ENCODE data around the gene TCEA3. TPM values are rescaled to one million over a fixed set of nuclear protein-coding genes. Genes with fewer than 3 reads are reported as not detected.

Gene TCEA3
- total RNA-seq (10 to 100 TPM; 12.3 to 13.5 TPM), total RNA-seq (9.3 to 18.5 reads per million in 2 donors)

DNA sequence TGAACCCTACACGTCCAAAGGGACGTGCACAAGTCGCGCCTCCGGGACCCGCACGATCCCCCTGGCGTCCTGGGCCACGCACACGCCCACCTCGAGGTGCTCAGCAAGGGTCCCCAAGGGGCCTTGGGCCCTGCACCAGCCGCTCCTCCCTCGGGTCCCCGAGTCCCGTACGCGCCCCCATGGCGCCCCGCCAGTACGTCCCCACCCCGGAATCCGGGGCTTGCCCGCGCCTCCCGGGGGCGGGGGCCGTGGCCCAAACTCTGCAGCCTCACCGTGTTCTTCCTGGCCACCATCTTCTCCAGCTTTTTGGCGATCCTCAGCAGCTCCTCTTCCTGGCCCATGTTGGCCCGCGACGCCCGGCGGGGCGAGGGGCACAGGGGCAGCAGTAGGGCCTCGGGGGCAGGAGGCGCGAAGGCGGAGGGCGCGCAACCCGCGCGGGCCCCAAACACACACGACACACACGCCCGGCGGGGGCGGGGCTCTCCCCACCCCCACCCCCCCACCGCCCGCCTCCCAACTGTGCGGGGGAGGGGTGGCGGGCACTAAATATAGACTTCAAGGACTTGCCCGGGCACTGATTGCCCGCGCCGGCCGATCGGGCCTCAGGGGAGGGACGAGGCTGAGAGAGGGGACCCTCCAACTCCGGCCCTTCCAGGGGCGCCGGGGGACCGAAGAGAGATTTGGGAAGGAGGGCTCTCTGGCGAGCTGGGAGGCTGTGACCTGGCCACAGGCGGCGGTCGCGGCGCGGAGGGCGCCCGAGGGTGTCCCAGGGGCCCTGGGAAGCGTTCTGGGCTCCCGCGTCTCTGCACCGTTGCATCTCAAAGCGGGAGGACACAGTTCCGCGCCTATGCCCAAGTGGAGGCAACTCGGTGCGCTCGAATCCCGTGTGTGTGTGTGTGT, at the start of gene TCEA3:
TCEA3 (minus strand) TSS at position 456 of the 900 bp plus-strand sequence; CDS start at position 341, 115 bp downstream.
- Mint-ChIP-seq H3K36me3 (ENCODE audit: low read depth) (peaks cover 2% of the 10 kb centered on the region), H3K4me3 (peak within 1 kb of the TSS; percentile 95)

DNA sequence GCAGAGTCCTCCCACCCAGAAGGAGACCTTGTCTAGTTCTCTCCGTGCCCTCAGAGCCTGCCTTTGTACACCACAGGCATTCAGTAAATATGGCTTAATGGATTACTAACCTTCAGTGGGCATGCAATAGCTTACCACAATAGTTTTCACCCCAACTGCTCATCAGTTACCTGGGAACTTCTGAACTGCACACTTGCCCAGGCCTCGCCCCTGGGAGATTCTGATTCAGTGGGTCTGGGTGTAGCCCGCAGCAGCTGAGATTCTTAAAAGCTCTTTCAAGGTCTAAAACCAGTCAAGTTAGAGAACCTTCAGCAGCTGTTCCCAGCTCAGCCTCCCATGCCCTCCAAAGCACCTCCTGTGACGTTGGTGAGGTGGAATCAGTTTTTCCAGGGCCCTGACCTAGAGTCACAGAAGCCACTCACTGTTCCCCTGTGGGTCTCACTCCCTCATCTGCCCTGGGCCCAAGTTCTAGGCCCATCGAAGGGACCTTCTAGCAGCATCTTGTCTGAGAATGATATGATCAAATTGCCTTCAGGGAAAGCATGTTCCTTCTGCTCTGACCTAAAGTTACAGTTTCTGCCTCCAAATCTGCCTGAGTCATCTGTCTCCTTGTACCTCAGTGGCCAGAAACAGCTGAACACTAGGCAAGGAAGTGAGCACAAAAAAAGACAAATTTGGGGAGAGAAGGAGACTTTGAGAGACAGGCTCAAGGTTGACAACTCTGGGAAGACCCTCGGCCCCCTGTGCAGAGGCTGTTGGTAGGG, 48.7 kb upstream of the TCEA3 start:
- Mint-ChIP-seq H3K27ac (no peak overlapping the region), H3K4me1 (peaks cover 4% of the 10 kb centered on the region), H3K4me3 (no peak overlapping the region), H3K27me3 (peaks cover 12% of the 10 kb centered on the region), H3K36me3 (ENCODE audit: low read depth) (peaks cover 6% of the 10 kb centered on the region)
- no peaks in the 10 kb centered on the region for H3K9me3 ChIP-seq (ENCODE audit: control insufficient read depth, low read length, poor library complexity, severe bottlenecking)
- ATAC-seq, result no peak
- DNase-seq, result no peak

More for the DNA sequence above, at the start of gene TCEA3:
- Mint-ChIP-seq H3K27me3 (peaks cover 12% of the 10 kb centered on the region), H3K27ac (peak within 1 kb of the TSS; percentile 37), H3K4me1 (peaks cover 24% of the 10 kb centered on the region)
- ATAC-seq, result peak; percentile 60
- no peaks in the 10 kb centered on the region for H3K9me3 ChIP-seq (ENCODE audit: control insufficient read depth, low read length, poor library complexity, severe bottlenecking)
- DNase-seq, result peak in 1 of 3 donors; percentile 15

DNA sequence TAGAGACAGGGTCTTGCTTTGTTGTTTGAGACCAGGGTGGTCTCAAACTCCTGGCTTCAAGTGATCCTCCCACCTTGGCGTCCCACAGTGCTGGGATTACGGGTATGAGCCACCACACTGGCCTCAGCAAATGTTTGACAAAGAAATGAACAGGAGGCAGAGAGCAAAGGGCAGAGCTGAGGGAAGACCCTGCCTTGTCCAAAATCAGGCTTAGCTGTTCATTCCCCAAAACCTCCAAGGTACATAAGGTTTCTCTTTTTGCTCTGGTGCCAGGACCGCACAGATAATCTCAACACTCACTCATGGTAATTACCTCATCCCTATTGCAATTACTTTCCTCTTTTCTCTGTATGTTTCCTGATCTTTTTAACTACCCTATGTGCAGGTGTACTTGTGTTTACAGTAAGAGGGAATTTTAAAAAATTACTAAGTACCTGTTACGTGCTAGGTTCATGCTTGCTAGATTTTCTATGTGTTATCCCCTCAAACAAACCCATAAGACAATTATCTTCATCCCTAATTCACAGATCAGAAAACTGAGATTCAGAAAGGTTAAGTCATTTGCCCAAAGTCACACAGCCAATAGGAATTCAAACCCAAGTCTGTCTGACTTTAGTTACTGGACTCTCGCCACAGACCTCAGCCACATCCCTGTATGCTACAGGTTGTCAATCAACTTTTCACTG, 47.9 kb upstream of the TCEA3 start:
- no peak for ATAC-seq
- no peaks in the 10 kb centered on the region for H3K9me3 ChIP-seq (ENCODE audit: control insufficient read depth, low read length, poor library complexity, severe bottlenecking)
- H3K27ac Mint-ChIP-seq, result no peak overlapping the region
- H3K4me3 Mint-ChIP-seq, result no peak overlapping the region
- peaks cover 6% of the 10 kb centered on the region for H3K36me3 Mint-ChIP-seq (ENCODE audit: low read depth)
- peaks cover 12% of the 10 kb centered on the region for H3K27me3 Mint-ChIP-seq
- H3K4me1 Mint-ChIP-seq, result peaks cover 4% of the 10 kb centered on the region
- DNase-seq, result no peak

DNA sequence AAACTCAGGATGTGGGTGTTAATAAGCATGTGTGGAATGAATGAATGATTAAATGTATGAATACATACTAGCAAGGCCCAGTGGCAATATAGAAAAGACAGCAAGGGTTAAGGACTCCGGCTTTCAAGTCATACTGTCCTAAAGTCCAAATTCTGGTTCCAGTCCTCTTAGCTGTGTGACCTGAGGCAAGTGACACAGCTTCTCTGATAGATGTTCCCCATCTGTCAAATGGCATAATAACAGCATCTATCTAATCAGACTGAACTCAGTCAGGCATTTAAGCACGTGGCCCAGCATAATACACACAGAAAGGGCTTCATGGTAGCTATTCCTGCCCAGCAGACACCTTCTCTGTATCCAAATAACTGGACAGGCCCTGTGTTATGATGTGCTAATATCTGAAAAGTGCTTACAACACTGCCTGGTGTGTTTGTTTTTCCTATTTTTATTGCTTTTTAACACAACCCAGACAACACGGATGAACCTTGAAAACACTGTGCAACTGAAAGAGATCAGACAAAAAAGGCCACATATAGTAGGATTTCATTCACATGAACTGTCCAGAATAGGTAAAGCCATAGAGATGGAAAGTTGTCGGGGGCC, 47.0 kb upstream of the TCEA3 start:
- DNase-seq (no peak), ATAC-seq (no peak)
- H3K9me3 ChIP-seq (ENCODE audit: control insufficient read depth, low read length, poor library complexity, severe bottlenecking), result no peaks in the 10 kb centered on the region
- Mint-ChIP-seq H3K27ac (no peak overlapping the region), H3K4me3 (no peak overlapping the region), H3K4me1 (peaks cover 4% of the 10 kb centered on the region), H3K36me3 (ENCODE audit: low read depth) (peaks cover 5% of the 10 kb centered on the region), H3K27me3 (peaks cover 10% of the 10 kb centered on the region)

DNA sequence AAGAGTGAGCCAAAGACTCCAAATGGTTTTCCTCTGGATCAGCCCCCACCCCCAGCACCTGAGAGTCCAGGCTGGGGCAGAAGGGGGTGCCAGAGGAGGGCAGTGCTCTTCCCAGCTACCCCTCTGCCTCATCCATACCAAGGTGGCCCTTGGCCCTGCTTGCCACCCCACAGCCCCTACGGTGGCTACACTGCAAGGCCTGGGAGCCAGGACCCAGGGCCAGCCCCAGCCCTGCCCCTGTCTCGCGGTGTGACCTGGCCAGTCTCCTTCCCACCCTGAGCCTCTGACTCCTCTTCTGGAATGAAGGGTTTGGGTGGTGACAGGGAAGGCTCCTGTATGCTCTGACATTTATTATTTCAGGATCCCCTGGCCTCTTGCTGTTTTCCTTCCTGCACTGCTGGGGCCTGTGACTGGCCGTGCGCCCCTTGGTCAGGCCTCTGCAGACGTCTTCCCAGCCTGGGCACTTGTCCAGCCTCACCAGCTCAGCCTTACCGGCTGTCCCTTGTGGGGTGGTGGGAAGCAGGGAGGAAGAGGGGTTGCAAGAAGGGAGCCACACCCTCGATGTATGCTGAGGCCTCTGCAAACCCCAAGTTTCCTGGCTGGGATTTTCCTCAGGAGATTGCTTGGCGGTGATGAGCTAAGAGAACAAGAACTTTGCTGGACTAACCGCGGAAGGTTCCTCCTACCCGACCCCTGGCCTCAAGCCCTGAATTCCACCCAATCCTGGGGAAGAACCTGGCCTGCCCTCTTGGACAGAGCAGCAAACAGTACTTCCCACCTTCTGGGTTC, 45.9 kb upstream of the TCEA3 start:
- ATAC-seq (no peak), DNase-seq (no peak)
- Mint-ChIP-seq H3K27ac (no peak overlapping the region), H3K27me3 (peaks cover 10% of the 10 kb centered on the region), H3K4me1 (peaks cover 4% of the 10 kb centered on the region), H3K4me3 (no peak overlapping the region), H3K36me3 (ENCODE audit: low read depth) (peaks cover 2% of the 10 kb centered on the region)
- no peaks in the 10 kb centered on the region for H3K9me3 ChIP-seq (ENCODE audit: control insufficient read depth, low read length, poor library complexity, severe bottlenecking)

DNA sequence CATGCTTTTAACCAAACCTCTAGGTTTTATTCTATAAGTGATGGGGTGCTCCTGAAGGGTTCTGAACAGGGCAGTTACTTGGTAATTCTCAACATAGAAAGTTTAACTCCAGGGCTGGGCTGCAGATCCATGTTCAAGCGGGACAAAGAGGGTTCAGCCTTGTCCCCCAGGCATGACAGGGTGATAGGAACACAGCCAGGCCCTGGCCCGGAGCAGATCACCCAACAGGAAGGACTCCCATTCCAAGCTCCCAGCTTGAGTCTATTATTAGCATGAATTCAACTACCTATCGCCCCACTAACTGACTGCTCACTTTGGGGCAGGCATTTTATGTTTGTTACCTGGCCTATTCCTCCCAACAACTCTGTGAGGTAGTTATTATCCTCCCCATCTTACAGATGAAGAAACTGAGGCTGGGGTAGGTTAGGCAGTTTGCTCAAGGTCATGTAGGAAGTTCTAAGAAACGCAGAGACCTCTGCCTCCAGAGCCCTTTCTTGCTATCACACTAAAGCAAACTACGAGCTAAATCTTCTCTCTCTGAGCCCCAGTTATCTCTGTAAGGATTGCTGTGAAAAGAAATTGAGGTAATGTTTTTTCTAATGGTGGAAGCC, 44.9 kb upstream of the TCEA3 start:
- DNase-seq, result no peak
- H3K27me3 Mint-ChIP-seq, result peaks cover 5% of the 10 kb centered on the region
- no peak overlapping the region for H3K27ac Mint-ChIP-seq
- H3K4me1 Mint-ChIP-seq, result peaks cover 4% of the 10 kb centered on the region
- H3K9me3 ChIP-seq (ENCODE audit: control insufficient read depth, low read length, poor library complexity, severe bottlenecking), result no peaks in the 10 kb centered on the region
- peaks cover 2% of the 10 kb centered on the region for H3K36me3 Mint-ChIP-seq (ENCODE audit: low read depth)
- H3K4me3 Mint-ChIP-seq, result no peak overlapping the region
- no peak for ATAC-seq

DNA sequence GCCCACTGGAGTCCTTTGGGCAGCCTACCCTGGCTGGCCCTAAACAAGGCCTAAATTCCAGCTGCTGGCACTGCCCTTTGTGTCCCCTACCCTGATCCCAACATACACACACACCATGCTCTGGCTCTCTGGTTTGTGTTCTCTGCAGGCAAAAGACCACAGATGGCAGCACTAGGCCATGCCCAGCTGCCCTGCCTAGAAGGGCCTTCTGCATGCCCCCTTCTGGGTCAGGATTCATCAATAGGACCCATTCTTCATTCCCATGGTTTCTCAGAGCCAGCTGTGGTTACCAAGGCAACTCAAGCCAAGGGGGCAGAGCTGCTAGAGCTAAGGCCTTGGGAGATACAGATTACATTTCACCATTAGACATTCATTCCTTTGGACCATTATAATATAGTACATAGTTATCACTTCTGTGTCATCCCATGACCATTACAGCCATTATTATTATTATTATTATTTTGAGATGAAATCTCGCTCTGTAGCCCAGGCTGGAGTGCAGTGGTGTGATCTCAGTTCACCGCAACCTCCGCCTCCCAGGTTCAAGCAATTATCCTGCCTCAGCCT, 42.0 kb upstream of the TCEA3 start:
- ATAC-seq, result no peak
- Mint-ChIP-seq H3K4me1 (peaks cover 4% of the 10 kb centered on the region), H3K4me3 (no peak overlapping the region), H3K36me3 (ENCODE audit: low read depth) (peaks cover 4% of the 10 kb centered on the region), H3K27me3 (peaks cover 12% of the 10 kb centered on the region), H3K27ac (no peak overlapping the region)
- DNase-seq, result no peak
- H3K9me3 ChIP-seq (ENCODE audit: control insufficient read depth, low read length, poor library complexity, severe bottlenecking), result no peaks in the 10 kb centered on the region

DNA sequence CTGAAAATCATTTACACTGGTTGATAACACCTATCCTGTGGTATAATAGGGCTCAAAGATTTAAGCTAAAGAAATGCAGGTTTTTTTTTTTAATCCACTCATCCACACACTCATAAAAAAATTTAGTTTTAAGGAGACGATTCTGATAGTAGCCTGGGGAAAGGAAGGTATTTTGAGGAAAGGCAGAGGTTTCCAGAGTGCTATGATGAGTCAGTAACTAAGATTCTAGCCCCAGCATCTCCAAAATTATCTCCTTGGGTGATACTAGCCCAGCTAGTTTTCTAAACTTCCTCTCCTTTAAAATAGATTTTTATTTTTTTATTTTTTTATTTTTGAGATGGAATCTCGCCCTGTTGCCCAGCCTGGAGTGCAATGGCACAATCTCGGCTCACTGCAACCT, 38.7 kb upstream of the TCEA3 start:
- Mint-ChIP-seq H3K4me3 (no peak overlapping the region), H3K27ac (no peak overlapping the region), H3K36me3 (ENCODE audit: low read depth) (peaks cover 2% of the 10 kb centered on the region), H3K4me1 (peaks cover 4% of the 10 kb centered on the region), H3K27me3 (peaks cover 18% of the 10 kb centered on the region)
- no peak for DNase-seq
- H3K9me3 ChIP-seq (ENCODE audit: control insufficient read depth, low read length, poor library complexity, severe bottlenecking), result no peaks in the 10 kb centered on the region
- no peak for ATAC-seq

DNA sequence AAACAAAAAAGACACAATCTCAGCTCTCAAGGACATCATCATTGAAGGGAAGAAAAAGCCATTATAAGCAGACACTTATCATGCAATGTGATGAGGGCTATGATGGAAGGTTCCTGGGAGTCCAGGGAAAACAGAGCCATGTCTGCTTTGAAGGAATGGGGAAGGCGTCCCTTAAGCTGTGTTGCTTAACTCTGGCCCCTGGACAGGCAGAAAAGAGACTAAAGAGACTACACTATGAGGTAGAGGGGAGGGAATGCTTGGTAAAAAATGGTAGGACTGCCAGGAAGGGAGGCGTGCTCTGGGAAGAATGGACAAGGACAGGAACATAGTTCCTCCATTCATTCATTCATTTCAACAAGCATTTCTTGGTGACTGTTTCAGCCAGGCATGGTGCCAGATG, 38.2 kb upstream of the TCEA3 start:
- peak overlapping the region; percentile 4 for H3K27ac Mint-ChIP-seq
- H3K4me3 Mint-ChIP-seq, result no peak overlapping the region
- peaks cover 2% of the 10 kb centered on the region for H3K36me3 Mint-ChIP-seq (ENCODE audit: low read depth)
- H3K4me1 Mint-ChIP-seq, result peaks cover 4% of the 10 kb centered on the region
- no peak for DNase-seq
- no peak for ATAC-seq
- H3K9me3 ChIP-seq (ENCODE audit: control insufficient read depth, low read length, poor library complexity, severe bottlenecking), result no peaks in the 10 kb centered on the region
- peaks cover 22% of the 10 kb centered on the region for H3K27me3 Mint-ChIP-seq

DNA sequence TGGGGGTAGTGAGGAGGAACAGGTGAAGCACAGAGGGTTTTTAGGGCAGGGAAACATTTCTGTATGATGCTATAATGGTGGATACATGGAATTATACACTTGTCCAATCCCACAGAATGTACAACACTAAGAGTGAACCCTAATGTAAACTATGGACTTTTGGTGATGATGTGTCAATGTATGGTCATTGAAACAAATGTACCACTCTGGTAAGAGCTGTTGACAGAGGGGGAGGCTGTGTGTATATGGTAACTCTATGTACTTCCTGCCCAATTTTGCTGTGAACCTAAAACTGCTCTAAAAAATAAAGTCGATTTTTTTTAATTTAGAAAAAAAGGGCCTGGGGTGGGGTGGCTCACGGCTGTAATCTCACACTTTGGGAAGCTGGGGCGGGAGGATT, 36.5 kb upstream of the TCEA3 start:
- no peak overlapping the region for H3K4me3 Mint-ChIP-seq
- H3K36me3 Mint-ChIP-seq (ENCODE audit: low read depth), result peaks cover 2% of the 10 kb centered on the region
- peaks cover 34% of the 10 kb centered on the region for H3K27me3 Mint-ChIP-seq
- DNase-seq, result no peak
- no peak overlapping the region for H3K27ac Mint-ChIP-seq
- H3K9me3 ChIP-seq (ENCODE audit: control insufficient read depth, low read length, poor library complexity, severe bottlenecking), result no peaks in the 10 kb centered on the region
- no peak for ATAC-seq
- H3K4me1 Mint-ChIP-seq, result peaks cover 11% of the 10 kb centered on the region

DNA sequence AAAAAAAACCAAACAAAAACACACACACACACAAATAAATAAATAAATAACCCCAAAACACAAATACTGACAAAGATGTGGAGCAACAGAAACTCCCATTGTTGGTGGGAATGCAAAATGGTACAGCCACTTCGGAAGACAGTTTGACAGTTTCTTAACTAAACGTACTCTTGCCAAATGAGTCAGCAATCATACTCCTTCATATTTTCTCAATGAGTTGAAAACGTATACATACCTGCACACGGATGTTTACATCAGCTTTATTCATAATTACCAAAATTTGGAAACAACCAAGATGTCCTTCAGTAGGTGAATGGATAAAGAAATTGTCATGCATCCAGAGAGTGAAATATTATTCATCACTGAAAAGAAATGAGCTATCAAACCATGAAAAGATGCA, 36.0 kb upstream of the TCEA3 start:
- H3K36me3 Mint-ChIP-seq (ENCODE audit: low read depth), result peaks cover 3% of the 10 kb centered on the region
- peaks cover 35% of the 10 kb centered on the region for H3K27me3 Mint-ChIP-seq
- H3K4me3 Mint-ChIP-seq, result no peak overlapping the region

More for the DNA sequence above, 36.0 kb upstream of the TCEA3 start:
- Mint-ChIP-seq H3K27ac (no peak overlapping the region), H3K4me1 (peaks cover 12% of the 10 kb centered on the region)
- H3K9me3 ChIP-seq (ENCODE audit: control insufficient read depth, low read length, poor library complexity, severe bottlenecking), result no peaks in the 10 kb centered on the region
- DNase-seq (no peak), ATAC-seq (no peak)
